ENCODE data around the gene HVCN1. TPM values are rescaled to one million over a fixed set of nuclear protein-coding genes. Genes with fewer than 3 reads are reported as not detected.
"Not testable (repeated sequence)": the region's sequence is repeated elsewhere in the genome, so short reads cannot be mapped to it uniquely, and the experiment has no call there.

HVCN1 gene
- total RNA-seq, 1 donor from 2014 or later = 21.3 TPM

- Histone ChIP-seq H3K27ac (no peak overlapping the region), H3K36me3 (peaks cover 58% of the 10 kb centered on the region), H3K27me3 (no peaks in the 10 kb centered on the region), H3K9me3 (no peaks in the 10 kb centered on the region), H3K4me3 (no peak overlapping the region), H3K4me1 (peaks cover 25% of the 10 kb centered on the region)
- no peak for TF ChIP-seq CTCF (IDR thresholded peaks at IDR 0.05)
- intact Hi-C loops (cut with DNase I) = no loop called here
- DNase-seq (no peak), ATAC-seq (no peak)
Observed at GRCh38 chr12:110732572-110732971, 43.7 kb upstream of the HVCN1 start.

- intact Hi-C loops (cut with DNase I) = no loop called here
- Histone ChIP-seq H3K9me3 (no peaks in the 10 kb centered on the region), H3K27ac (no peak overlapping the region), H3K4me3 (no peak overlapping the region), H3K4me1 (peaks cover 22% of the 10 kb centered on the region), H3K27me3 (no peaks in the 10 kb centered on the region), H3K36me3 (peaks cover 68% of the 10 kb centered on the region)
- TF ChIP-seq CTCF (IDR thresholded peaks at IDR 0.05) = no peak
- ATAC-seq = no peak
- DNase-seq = no peak
Observed at GRCh38 chr12:110731479-110731878, 42.6 kb upstream of the HVCN1 start.

GRCh38 chr12:110728628-110729027 lies 39.7 kb upstream of the HVCN1 start:
- no peak for TF ChIP-seq CTCF (IDR thresholded peaks at IDR 0.05)
- ATAC-seq (no peak), DNase-seq (no peak)
- Histone ChIP-seq H3K4me1 (peaks cover 12% of the 10 kb centered on the region), H3K9me3 (no peaks in the 10 kb centered on the region), H3K4me3 (no peak overlapping the region), H3K27me3 (no peaks in the 10 kb centered on the region), H3K27ac (no peak overlapping the region), H3K36me3 (peaks cover 79% of the 10 kb centered on the region)
- intact Hi-C loops (cut with DNase I) = no loop called here

GRCh38 chr12:110726708-110727369 lies 37.9 kb upstream of the HVCN1 start:
- Histone ChIP-seq H3K4me1 (no peaks in the 10 kb centered on the region), H3K27ac (no peak overlapping the region), H3K4me3 (no peak overlapping the region), H3K36me3 (peaks cover 96% of the 10 kb centered on the region), H3K9me3 (no peaks in the 10 kb centered on the region), H3K27me3 (no peaks in the 10 kb centered on the region)
- DNase-seq (no peak), ATAC-seq (no peak)
- TF ChIP-seq CTCF (IDR thresholded peaks at IDR 0.05) = no peak
- intact Hi-C loops (cut with DNase I) = no loop called here

- no peaks in the 10 kb centered on the region for H3K4me1 ChIP-seq
- intact Hi-C loops (cut with DNase I) = no loop called here
- no peaks in the 10 kb centered on the region for H3K9me3 ChIP-seq
- H3K27me3 ChIP-seq = no peaks in the 10 kb centered on the region
- peaks cover 97% of the 10 kb centered on the region for H3K36me3 ChIP-seq
- ATAC-seq (no peak), DNase-seq (no peak)
- TF ChIP-seq CTCF (IDR thresholded peaks at IDR 0.05) = no peak
- no peak overlapping the region for H3K4me3 ChIP-seq
- H3K27ac ChIP-seq = no peak overlapping the region
Observed at GRCh38 chr12:110726028-110726427, 37.1 kb upstream of the HVCN1 start.

GRCh38 chr12:110725267-110725666 lies 36.4 kb upstream of the HVCN1 start:
- Histone ChIP-seq H3K4me3 (no peak overlapping the region), H3K4me1 (no peaks in the 10 kb centered on the region), H3K36me3 (peaks cover 97% of the 10 kb centered on the region), H3K27me3 (no peaks in the 10 kb centered on the region), H3K9me3 (no peaks in the 10 kb centered on the region), H3K27ac (no peak overlapping the region)
- no peak for ATAC-seq
- DNase-seq = no peak
- no peak for TF ChIP-seq CTCF (IDR thresholded peaks at IDR 0.05)
- intact Hi-C loops (cut with DNase I) = no loop called here

- DNase-seq; intact Hi-C loops (cut with DNase I); H3K27ac ChIP-seq; H3K4me1 ChIP-seq; H3K9me3 ChIP-seq; H3K4me3 ChIP-seq; ATAC-seq; H3K27me3 ChIP-seq: not testable (repeated sequence)
- H3K36me3 ChIP-seq = peaks cover 98% of the 10 kb centered on the region
Observed at GRCh38 chr12:110722892-110723291, 34.0 kb upstream of the HVCN1 start.

All from upper lobe of right lung (tissue), 1 donor.